GM21526 (cell line): Measurements from ENCODE around the gene GIT2.
"Not testable (repeated sequence)": the region's sequence is repeated elsewhere in the genome, so short reads cannot be mapped to it uniquely, and the experiment has no call there.

ENCODE experiments used
- ATAC-seq: cut with Tn5 transposase; IDR thresholded peaks from one replicate; pipeline ENCODE4 v1.9.1; 2021; ENCODE audit warnings: moderate library complexity; ENCODE audit not compliant: unreplicated experiment, low FRiP score

GIT2 gene

GRCh38 chr12:109986236-109986635, 9.9 kb downstream of the GIT2 start:
- ATAC-seq: not testable (repeated sequence)

- no peak for ATAC-seq
Measured at GRCh38 chr12:109983432-109984142, 12.6 kb downstream of the GIT2 start.

- no peak for ATAC-seq
Measured at GRCh38 chr12:109982210-109982609, 14.0 kb downstream of the GIT2 start.

- no peak for ATAC-seq
Measured at GRCh38 chr12:109981311-109981710, 14.9 kb downstream of the GIT2 start.

GRCh38 chr12:109972821-109973220, 23.3 kb downstream of the GIT2 start:
- no peak for ATAC-seq

- no peak for ATAC-seq
Measured at GRCh38 chr12:109968801-109969200, 27.4 kb downstream of the GIT2 start.

GRCh38 chr12:109968032-109968420, 28.1 kb downstream of the GIT2 start:
- no peak for ATAC-seq

GRCh38 chr12:109967383-109968031, 28.7 kb downstream of the GIT2 start:
- no peak for ATAC-seq

GRCh38 chr12:109966546-109966945, 29.6 kb downstream of the GIT2 start:
- no peak for ATAC-seq

- no peak for ATAC-seq
Measured at GRCh38 chr12:109963743-109964429, 32.3 kb downstream of the GIT2 start.

- no peak for ATAC-seq
Measured at GRCh38 chr12:109963330-109963729, 32.8 kb downstream of the GIT2 start.

- no peak for ATAC-seq
Measured at GRCh38 chr12:109962398-109962797, 33.8 kb downstream of the GIT2 start.

- no peak for ATAC-seq
Measured at GRCh38 chr12:109961612-109962011, 34.6 kb downstream of the GIT2 start.

- no peak for ATAC-seq
Measured at GRCh38 chr12:109961201-109961600, 35.0 kb downstream of the GIT2 start.

- no peak for ATAC-seq
Measured at GRCh38 chr12:109959411-109960093, 36.6 kb downstream of the GIT2 start.

- ATAC-seq: no peak
Measured at GRCh38 chr12:109958374-109958773, 37.8 kb downstream of the GIT2 start.

GRCh38 chr12:109953656-109954055, 42.5 kb downstream of the GIT2 start:
- ATAC-seq: no peak

GRCh38 chr12:109952873-109953272, 43.3 kb downstream of the GIT2 start:
- ATAC-seq: no peak

GRCh38 chr12:109952160-109952858, 43.9 kb downstream of the GIT2 start:
- no peak for ATAC-seq

- ATAC-seq: no peak
Measured at GRCh38 chr12:109951751-109952150, 44.4 kb downstream of the GIT2 start.

GRCh38 chr12:109951136-109951535, 45.0 kb downstream of the GIT2 start:
- no peak for ATAC-seq
